NCI-H1105 (cell line): ENCODE results near the gene MICU1.
"Not testable (repeated sequence)": the region's sequence is repeated elsewhere in the genome, so short reads cannot be mapped to it uniquely, and the experiment has no call there.

Experiments
- DNase-seq: peaks from one replicate; lab custom pipeline; 2025; lab: John Stamatoyannopoulos, UW

MICU1 gene

GRCh38 chr10:72625608-72626443, at the start of gene MICU1:
TSS of gene MICU1 (minus strand) at chr10:72626079. CDS start at chr10:72566793, 59,286 bp downstream.
- DNase-seq: peak; percentile 81

GRCh38 chr10:72674174-72674573, 48.3 kb upstream of the MICU1 start:
- DNase-seq: not testable (repeated sequence)

DNA sequence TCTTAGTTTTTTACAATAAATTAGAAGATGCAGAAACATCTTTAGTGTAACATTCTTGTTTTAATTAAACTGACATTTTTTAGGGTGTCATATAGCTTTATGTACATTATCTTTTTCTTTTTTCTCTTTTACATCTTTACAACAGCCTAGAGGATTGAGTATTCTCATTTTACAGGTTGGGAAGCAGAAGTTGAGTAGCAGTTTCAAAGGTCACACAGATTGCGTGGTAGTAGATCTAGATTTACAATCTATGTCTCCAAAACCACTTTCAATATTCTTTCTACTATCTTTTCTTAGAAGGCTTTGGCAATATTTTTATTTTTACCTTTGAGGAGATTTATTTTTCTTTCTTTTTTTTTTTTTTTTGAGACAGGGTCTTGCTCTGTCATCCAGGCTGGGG, 47.4 kb upstream of the MICU1 start:
- DNase-seq: no peak

GRCh38 chr10:72667207-72667864, 41.5 kb upstream of the MICU1 start:
- no peak for DNase-seq

DNA sequence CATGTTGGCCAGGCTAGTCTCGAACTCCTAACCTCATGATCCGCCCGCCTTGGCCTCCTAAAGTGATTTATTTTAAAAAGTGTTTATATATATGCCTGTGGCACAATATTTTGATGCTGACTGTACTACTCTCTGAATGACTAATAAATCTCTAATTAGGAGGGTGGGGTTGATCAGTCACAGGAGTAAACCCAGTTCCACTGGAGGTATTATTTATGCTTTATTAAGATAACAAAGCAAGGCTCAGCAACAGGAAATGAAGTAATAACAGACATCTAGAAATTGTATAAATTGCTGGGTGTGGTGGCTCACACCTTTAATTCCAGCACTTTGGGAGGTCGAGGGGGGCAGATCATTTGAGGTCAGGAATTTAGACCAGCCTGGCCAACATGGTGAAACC, 40.0 kb upstream of the MICU1 start:
- DNase-seq: no peak

DNA sequence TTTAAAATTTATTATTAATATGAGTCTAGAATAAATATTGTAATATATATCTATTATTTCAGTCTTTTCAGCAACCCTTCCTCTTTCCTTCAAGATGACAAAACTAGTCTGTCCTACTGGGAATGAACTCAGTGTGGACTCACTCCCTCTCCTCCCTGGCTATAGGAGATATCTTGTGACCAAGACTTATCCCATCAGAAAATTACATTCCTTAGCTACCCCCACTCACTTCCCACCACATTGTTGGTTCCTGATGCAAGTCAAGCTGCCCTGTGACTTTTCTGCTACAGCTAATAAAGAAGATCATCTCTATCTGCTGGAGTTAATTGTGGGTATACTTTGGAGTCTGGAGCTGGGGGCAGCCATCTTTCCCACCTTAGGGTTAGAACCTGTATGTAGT, 38.1 kb upstream of the MICU1 start:
- no peak for DNase-seq

DNA sequence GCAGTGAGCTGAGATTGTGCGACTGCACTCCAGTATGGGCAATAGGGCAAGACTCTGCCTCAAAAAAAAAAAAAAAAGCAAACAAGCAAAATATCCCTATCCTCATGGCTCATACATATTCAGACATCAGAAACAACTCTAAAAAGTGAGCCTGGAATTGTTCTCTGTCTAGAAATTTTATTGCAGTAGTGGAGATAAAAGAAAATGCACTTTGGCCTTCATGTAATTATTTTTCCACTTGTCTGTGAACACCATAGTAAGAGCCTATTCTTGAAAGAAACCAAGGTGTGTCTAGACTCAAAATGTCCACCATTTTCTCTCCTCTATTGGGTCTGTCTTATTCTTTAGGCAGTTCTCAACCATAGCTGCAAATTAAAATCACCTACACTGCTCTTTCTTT, 35.6 kb upstream of the MICU1 start:
- no peak for DNase-seq

DNA sequence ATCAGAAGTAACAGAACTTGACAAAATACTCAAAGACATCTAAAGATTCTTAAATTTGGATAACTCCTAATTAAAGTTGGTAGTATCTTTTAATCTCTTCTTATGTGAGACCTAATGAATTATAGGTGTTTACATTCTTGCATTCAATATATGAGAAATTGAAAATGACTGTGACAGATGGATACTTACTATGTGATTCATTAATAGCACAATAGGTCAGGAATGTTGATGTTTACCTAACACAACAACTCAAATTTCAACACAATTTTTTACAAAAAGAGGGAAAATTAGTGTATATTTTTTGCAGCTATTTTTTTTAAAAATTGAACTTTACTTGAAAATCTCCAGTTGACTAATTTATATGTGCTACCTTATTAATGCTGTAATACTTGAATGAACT, 34.3 kb upstream of the MICU1 start:
- DNase-seq: no peak

- DNase-seq: no peak
These were observed 33.8 kb upstream of the MICU1 start for GRCh38 chr10:72659694-72660093.

- DNase-seq: no peak
These were observed 33.0 kb upstream of the MICU1 start for GRCh38 chr10:72658696-72659400.

- no peak for DNase-seq
These were observed 28.8 kb upstream of the MICU1 start for GRCh38 chr10:72654720-72655119.

DNA sequence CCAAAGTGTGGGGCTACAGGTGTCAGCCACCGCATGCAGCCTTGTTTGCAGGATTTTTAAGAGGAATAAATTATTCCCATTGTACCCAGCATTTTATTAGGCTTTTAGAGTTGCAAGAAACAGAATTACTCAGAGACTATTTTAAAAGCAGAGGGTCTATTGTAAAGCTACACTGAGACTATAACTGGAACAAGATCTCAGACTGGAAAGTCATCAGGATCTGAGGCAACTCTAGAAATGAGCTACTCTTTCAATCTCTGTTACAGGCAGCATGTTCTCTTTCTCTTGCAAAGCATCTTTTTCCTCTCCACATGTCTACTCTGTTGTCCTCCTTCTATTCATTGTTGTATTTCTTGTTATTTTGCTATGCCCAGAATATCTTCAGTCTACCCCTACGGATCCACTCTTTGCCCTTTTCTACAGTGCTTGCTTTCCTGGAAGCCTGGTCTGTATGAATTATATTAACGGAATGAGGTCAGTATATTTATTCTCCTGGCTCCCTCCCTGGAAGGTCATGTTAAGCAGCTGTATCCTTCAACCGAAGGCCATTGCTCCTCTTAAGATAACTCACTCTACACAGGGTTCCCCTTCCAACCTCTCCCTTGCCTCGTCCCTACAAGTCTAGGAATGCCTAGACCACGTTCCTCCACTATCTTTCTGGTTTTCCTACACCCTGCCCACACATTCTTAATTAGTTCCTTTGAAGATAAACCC, 27.7 kb upstream of the MICU1 start:
- DNase-seq: no peak

DNA sequence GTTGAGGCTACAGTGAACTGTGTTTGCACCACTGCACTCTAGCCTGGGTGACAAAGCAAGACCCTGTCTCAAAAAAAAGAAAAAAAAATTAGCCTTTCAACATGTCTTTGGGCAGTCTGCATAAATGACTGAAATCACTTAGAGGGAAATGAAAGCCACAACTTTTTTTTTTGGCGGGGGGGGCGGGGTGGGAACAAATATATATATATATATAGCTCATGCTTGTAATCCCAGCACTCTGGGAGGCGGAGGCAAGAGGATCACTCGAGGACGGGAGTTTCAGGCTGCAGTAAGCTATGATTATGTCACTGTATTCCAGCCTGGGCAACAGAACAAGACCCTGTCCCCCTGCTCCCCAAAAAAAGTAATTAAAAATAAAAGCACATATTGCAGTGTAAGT, 23.4 kb upstream of the MICU1 start:
- DNase-seq: no peak

DNA sequence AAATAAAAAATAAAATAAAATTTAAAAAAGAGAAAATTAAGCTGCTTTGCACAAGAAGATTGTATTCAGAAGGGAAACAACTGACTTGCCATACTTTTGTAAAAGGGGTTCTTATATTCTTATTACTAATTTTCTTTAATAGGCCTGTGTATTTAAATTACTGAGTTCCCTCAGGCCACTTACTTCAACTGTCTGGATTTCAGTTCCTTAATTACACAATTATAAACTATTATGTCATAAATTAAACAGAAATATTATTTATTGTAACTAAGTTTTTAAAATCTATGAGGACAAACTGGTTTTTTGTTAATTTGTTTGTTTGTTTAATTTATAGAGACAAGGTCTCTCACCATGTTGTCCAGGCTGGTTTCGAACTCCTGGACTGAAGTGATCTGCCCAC, 22.4 kb upstream of the MICU1 start:
- no peak for DNase-seq

DNA sequence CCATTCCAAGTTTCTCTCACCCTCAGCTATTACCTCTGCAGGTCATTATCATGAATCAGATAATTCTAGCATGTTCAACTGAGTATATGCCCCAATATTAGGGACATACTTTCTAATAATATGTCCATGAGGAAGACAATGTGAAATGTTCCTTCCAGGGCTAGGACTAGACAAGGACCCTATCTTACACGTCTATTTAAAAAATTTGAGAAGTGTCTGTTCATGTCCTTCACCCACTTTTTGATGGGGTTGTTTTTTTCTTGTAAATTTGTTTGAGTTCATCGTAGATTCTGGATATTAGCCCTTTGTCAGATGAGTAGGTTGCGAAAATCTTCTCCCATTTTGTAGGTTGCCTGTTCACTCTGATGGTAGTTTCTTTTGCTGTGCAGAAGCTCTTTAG, 21.1 kb upstream of the MICU1 start:
- not testable (repeated sequence) for DNase-seq

DNA sequence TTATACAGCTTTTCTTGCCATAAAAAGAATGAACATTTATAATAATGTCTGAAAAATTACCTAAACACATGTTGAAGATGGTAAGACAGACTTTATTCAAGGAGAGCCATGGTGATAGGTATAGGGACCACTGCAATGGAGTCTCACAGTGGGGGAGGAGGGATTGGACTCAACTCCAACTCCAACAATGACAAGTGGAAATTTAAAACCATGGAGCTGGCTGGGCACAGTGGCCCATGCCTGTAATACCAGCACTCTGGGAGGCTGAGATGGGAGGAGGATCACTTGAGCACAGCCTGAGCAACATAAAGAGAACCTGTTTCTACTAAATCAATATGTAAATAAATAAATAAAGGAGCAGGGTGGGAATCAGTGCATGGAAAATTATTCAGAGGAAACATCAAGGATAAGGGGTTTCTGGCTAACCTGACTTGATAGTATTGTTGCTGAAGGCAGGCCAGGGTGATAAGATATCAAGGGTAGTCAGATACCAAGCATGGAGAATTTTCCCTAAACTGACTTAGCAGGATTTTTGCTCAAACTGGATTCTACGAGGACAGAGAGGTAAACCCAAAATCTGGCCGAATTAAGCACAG, 19.5 kb upstream of the MICU1 start:
- no peak for DNase-seq

GRCh38 chr10:72642318-72642717, 16.4 kb upstream of the MICU1 start:
- no peak for DNase-seq

DNA sequence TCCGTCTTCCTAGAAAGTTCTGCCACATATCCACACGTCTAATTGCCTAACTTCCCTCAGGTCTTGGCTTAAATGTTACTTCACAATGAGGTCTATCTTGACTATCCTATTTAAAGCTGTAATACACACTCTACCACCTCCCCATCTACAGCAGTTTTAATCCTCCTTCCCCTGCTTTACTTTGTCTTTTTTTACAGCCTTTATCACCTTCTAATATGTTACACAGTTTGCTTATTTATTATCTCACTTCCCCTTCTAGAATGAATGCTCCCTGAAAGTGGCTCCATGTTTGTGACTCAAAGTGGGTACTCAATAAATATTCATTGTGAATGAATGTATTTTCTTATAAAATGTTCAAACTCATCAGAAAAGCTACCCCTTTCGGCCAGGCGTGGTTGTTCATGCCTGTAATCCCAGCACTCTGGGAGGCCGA, 13.6 kb upstream of the MICU1 start:
- no peak for DNase-seq

DNA sequence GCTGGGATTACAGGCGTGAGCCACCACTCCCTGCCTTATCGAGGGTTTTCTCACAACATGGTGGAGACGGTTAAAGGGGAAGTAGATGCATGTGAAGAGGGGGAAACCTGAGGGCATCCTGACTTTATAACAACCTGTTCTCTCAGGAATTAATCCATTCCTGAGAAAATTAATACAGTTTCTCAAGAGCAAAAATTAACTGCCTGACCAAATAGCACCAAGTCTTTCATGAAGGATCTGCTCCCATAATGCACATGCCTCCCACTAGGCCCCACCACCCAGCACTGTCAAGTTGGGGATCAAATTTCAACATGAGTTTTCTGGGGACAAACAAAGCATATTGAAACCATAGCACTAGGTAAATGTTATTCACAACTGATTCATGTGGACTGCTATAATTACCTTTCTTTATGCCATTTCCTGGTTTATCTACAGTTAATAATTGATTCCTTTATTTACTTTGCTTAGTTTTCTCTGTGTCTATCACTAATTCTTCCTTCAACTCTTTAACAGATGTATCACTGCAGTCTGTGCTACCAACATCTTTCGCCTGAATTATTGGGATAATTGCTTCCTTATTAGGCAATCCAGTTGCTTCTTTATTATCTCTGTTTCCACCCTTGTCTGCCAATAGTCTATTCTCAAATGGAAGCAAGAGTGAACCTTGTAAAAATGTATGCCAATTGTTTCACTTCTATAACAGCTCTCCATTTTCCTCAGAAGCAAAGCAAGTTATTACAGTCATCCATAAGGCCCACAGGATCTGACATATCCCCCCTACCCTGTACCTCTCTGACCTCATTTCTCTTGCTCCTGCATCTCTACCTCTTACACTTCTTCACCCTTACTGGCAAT, 12.9 kb upstream of the MICU1 start:
- DNase-seq: no peak

DNA sequence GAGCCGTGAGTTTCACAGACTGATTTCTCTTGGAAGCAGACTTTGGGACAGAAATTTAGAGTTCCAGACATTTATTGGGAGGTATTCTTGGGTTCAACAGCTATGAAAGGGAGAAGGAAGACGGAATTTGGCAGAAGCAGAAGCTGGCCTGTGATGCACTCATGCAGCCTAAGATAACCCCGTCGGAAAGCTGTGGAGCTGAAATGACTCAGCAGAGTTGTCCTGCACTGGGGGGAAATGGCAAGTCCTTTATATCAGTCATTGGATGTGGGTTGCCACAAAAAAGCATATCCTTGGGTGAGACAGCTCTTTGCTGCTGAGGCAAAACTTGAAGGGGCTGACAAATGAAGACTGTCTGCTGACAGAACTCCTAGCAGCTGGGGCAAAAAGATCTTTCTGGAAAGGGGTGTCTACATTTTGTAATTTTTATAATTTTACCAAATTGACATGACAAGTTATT, 11.5 kb upstream of the MICU1 start:
- DNase-seq: no peak

DNA sequence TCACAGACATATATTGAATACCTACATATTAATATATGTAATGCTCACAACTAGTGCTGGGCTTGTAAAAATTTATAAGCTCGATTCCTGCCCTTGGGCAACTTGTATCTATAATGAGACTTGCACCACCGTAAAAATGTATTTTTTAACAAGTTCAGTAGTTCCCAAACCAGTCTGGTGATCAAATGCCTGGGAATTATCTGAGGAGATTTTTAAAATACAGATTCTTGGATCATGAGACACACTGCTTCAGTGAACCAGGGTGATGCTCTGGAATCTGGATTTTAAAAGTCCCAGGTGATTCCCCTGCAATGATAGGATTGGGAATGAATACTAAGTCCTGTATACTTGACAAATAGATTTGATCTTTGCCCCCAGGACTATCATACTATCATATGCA, 4.3 kb upstream of the MICU1 start:
- DNase-seq: no peak
